Measurements from ENCODE around the gene EHHADH. TPM values are rescaled to one million over a fixed set of nuclear protein-coding genes. Genes with fewer than 3 reads are reported as not detected.
A peak's percentile ranks its signal among the peaks of the same experiment; 100 is the strongest.

EHHADH gene
- total RNA-seq, 4 donors from 2014 or later = 2.6 to 7.2 (median 3.3) TPM

DNA sequence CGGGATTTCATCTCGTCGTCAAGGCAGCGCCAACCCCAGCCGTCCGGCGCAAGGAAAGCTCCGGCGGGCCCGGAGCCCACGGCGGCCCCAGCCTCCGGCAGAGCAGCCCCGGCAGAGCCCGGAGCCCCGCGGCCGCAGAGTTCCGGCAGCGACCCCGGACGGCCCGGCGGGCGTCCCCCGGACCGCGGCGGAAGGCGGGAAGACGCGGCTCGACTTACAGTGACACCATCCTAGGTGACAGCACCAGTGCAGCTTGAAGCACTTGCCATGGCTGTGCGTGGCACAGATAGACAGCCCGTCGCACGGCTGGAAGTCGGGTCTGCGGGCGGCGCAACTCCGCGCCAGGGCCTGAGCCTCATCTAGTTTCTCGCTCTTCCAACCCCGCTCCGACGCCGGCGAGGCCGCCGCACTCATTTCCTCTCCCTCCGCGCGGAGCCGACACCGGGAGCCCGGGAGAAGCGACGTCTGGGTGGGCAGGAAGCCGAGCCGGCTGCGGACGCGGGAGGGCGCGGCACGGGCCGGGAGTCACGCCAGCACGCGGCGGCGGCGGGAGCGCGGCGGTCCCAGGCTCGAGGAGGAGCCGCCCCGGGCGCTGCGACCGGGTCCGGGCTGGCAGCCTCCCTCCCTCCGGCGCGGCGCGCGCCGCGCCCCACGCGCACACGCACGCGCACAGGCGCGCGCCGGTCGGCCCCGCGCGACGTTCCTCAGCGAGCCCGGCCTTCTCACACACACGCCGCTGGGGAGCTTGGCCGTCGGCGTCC is 101.3 kb downstream of the EHHADH start, which contains the start of gene C3orf70:
Gene C3orf70 (minus strand): TSS at position 651 of the 761 bp plus-strand sequence. CDS start 237 bp downstream, at position 414.
- Histone ChIP-seq H3K9me3 (no peaks in the 10 kb centered on the region), H3K4me3 (peak within 1 kb of the TSS; percentile 57 to 69), H3K36me3 (no peaks in the 10 kb centered on the region), H3K27me3 (no peaks in the 10 kb centered on the region), H3K4me1 (no peaks in the 10 kb centered on the region), H3K27ac (peak within 1 kb of the TSS; percentile 83 to 90)
- TF ChIP-seq POLR2A (IDR thresholded peaks at IDR 0.05) = peak in 1 of 2 donors; percentile 38
- TF ChIP-seq, protein P1, sequence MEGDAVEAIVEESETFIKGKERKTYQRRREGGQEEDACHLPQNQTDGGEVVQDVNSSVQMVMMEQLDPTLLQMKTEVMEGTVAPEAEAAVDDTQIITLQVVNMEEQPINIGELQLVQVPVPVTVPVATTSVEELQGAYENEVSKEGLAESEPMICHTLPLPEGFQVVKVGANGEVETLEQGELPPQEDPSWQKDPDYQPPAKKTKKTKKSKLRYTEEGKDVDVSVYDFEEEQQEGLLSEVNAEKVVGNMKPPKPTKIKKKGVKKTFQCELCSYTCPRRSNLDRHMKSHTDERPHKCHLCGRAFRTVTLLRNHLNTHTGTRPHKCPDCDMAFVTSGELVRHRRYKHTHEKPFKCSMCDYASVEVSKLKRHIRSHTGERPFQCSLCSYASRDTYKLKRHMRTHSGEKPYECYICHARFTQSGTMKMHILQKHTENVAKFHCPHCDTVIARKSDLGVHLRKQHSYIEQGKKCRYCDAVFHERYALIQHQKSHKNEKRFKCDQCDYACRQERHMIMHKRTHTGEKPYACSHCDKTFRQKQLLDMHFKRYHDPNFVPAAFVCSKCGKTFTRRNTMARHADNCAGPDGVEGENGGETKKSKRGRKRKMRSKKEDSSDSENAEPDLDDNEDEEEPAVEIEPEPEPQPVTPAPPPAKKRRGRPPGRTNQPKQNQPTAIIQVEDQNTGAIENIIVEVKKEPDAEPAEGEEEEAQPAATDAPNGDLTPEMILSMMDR (IDR thresholded peaks at IDR 0.05) = no peak
- intact Hi-C loops (cut with DNase I; ENCODE audit: low total_unique reads) = no loop called here
- DNase-seq = peak; percentile 46 to 57

DNA sequence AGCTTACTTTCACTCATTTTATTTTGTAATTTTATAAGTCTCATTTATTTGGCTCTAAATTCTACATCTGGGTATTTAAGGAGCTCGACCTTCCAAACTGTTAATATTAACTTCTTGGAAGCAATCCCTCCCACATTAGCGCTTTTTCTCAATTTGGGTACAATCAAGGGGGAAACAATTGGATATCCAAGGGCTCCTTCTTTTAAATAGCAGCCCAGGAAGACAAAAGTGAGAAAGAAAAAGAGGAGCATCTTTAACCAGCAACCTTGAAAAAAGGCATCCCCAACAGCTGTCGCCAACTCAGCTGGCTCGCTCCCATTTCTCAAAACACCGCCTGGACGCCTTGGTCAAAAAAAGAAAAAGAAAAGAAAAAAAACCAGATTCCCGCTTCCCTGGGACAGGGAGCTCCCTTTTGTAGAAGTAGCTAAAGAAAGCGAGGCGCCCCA is 101.9 kb downstream of the EHHADH start:
- TF ChIP-seq POLR2A (IDR thresholded peaks at IDR 0.05) = no peak
- TF ChIP-seq, protein P1 (IDR thresholded peaks at IDR 0.05) = no peak
- no peaks in the 10 kb centered on the region for H3K27me3 ChIP-seq
- peak overlapping the region; percentile 83 to 90 for H3K27ac ChIP-seq
- no peaks in the 10 kb centered on the region for H3K9me3 ChIP-seq
- DNase-seq = no peak
- no peaks in the 10 kb centered on the region for H3K4me1 ChIP-seq
- H3K4me3 ChIP-seq = peak overlapping the region; percentile 57 to 69
- intact Hi-C loops (cut with DNase I; ENCODE audit: low total_unique reads) = no loop called here
- H3K36me3 ChIP-seq = no peaks in the 10 kb centered on the region

GRCh38 chr3:185151101-185151963 is 102.5 kb downstream of the EHHADH start:
- DNase-seq = no peak
- intact Hi-C loops (cut with DNase I; ENCODE audit: low total_unique reads) = no loop called here

GRCh38 chr3:185150561-185150960 is 103.3 kb downstream of the EHHADH start:
- intact Hi-C loops (cut with DNase I; ENCODE audit: low total_unique reads) = no loop called here
- peak overlapping the region in 1 of 2 donors; percentile 83 for H3K27ac ChIP-seq
- H3K27me3 ChIP-seq = no peaks in the 10 kb centered on the region
- TF ChIP-seq, protein P1 (IDR thresholded peaks at IDR 0.05) = no peak
- TF ChIP-seq POLR2A (IDR thresholded peaks at IDR 0.05) = no peak
- H3K9me3 ChIP-seq = no peaks in the 10 kb centered on the region
- DNase-seq = no peak
- H3K4me1 ChIP-seq = no peaks in the 10 kb centered on the region
- H3K36me3 ChIP-seq = no peaks in the 10 kb centered on the region
- peak overlapping the region in 1 of 2 donors; percentile 57 for H3K4me3 ChIP-seq

More at GRCh38 chr3:185151101-185151963, 102.5 kb downstream of the EHHADH start:
- TF ChIP-seq, protein P1 (IDR thresholded peaks at IDR 0.05) = no peak
- TF ChIP-seq POLR2A (IDR thresholded peaks at IDR 0.05) = no peak
- Histone ChIP-seq H3K27me3 (no peaks in the 10 kb centered on the region), H3K4me1 (no peaks in the 10 kb centered on the region), H3K27ac (peak overlapping the region; percentile 0 to 83), H3K36me3 (no peaks in the 10 kb centered on the region), H3K4me3 (peak overlapping the region; percentile 57 to 69), H3K9me3 (no peaks in the 10 kb centered on the region)

All from uterus (tissue), 4 donors.